CD4-positive, alpha-beta T cell treated with Interleukin-17A for 1 hour (primary cell): ENCODE measurements around the gene PTPN5.

Source experiments
- DNase-seq: peaks from one replicate; pipeline ENCODE4 v3.0.0-alpha.2; 2020

Gene PTPN5

DNA sequence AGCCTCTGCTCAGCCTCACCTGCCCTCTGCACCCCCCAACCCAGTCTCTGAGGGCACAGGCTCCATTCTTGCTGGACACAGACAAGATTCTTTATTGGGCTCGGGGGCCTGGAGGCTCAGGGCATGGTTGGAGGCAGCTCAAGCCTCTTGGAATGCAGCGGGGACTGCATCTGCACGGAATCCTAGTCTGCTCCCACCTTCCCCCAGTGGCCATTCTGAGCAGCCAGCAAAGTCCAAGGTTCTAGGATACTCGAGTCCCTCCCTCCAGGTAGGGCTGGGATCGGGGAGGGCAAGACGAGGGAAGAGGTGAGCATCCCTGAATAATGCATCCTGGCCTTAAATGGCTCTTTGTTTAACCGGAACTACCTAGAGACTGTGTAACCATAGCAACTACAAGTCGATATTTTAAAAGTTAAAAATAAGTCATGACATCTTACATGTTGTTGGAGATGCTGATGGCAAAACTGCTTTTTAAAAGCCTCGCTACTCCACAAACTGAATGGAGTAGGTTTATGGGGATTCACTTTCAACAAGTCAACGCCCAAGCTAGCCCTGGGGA lies 54.9 kb downstream of the PTPN5 start:
- no peak for DNase-seq

- no peak for DNase-seq
Observed at GRCh38 chr11:18733202-18733601, 58.4 kb downstream of the PTPN5 start.

DNA sequence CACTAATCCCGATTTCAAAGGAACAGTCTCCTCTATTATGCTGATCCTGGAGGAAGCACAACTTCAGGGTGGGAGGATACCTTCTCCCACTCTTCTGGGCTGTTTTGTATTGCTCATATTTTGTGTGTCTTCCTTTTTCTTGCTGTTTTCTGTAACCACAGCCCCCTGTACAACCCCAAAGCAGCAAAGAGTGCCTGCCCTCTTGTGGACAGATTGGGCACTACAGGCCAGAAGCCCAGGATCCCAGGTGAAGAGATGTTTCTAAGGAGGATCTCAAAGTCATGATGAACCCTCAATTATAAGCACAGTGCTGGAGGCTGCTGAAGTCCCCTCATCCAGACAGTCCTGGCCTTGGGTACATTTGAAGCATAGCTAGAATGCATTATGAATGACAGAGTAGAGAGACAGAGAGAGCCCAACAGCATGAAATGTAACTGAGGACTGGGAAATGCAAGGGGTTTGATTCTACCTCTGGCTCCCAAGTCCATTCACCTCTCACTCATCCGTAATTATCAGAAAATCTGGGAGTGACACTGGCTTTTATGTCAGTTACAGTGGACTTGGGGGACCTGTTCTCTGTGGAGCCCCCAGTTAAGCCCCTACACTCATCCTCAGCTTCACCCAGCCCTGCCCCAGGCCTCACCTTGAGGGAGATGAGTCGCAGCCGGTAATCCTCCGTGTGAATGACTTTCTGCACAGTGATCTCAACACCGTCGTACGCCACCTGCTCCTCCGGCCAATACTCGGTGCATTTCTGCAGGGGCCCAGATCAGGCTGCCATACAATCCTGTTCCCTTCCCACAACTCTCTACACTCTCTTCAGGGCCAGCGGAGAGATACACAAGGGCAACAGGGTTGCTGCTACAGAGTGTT lies 59.4 kb downstream of the PTPN5 start:
- DNase-seq: peak; percentile 73

- no peak for DNase-seq
Observed at GRCh38 chr11:18731441-18731840, 60.2 kb downstream of the PTPN5 start.

DNA sequence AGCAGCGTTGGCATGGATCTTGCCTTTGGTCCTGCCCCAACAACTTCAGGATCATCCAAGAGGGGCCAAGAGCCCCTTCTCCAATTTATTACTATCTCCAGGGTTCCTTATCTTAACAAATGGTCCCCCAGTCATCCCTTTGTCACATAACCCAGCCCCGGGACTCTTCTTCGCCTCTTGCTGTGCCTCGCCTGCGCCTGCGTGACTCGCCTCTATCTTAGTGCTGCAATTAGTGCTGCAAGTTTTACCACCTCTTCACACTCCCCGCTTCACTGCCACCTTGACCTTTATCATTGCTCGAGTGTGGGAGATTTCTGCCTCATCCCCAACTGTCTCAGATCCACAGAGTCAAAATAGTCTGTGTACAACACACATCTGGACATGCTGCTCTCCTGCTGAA lies 61.6 kb downstream of the PTPN5 start:
- no peak for DNase-seq

- DNase-seq: no peak
Observed at GRCh38 chr11:18729426-18729825, 62.2 kb downstream of the PTPN5 start.

DNA sequence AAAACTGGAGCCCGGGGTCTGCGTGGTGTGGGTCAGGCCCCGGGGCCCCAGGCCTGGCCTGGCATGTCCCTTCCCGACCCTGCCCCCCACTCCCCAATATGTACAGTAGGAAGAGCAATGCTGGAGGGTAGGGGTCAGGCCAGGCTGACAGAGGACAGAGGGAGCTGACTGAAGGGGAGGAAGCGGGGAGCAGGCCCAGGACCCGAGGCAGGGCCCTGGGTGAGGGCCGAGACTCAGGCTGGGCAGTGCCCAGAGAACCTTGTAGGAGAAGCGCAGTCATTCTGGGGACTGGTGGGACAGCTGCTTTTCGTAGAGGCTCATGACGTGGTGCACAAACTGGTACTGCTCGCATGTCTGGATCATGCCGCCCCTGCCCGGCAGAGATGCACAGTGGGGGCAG lies 62.9 kb downstream of the PTPN5 start:
- DNase-seq: no peak

DNA sequence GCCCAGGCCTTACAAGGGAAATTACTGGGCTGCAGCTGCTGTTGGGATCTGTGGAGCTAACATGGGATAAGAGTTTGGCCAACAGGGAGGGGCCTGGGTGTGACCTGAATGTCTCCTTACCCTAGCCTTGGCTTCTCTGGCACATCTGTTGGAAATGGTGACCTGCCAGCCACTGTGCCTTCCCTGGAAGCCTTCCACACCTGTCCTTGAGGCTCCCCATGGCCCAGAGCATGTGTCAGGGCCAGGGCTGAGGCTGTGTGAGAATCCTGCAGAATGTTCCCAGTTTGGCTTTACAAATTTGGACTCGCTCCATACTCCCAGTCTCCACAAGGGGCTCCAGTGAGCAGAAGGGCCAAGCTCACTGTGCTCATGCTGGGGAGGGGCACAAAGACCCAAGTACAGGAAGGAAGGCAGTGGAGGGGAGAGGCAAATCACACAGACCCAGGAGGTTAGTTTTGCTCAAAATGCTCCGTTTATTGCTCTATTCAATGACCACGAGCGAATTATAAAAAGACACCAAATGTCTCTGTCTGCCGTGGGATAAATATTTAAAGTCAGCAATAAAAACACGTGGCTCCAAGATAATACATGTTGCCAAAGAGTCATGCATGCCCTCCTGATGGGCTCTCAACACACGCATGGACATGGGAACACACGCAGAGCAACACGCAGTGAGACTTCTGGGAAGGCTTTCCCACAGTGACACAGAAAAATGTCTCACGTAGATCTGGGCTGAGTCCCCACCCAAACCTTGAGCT lies 63.9 kb downstream of the PTPN5 start:
- peak; percentile 62 for DNase-seq

DNA sequence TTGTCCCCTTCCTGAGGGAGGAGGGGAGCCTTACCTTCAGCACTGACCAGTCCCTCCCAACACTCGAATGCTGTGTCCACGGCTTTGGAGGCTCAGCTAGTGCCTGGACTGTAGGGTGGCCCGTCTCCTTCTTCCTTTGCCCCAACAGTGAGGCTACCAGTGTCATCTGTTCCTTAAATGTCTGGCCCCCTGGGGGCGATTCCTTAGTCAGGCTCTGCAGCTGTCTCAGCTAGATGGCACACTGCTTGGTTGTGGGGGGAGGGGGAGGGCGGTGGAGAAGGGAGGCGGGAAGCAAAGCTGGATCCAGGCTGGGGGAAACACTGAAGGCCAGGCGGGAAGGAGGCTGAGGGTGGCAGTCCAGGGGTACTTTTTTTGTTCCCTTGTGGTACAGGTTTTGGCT lies 65.6 kb downstream of the PTPN5 start, which contains the start of gene IGSF22:
Gene IGSF22 (minus strand): TSS at position 149 of the 400 bp plus-strand sequence. CDS start 1,952 bp downstream, outside the sequence.
- no peak for DNase-seq

DNA sequence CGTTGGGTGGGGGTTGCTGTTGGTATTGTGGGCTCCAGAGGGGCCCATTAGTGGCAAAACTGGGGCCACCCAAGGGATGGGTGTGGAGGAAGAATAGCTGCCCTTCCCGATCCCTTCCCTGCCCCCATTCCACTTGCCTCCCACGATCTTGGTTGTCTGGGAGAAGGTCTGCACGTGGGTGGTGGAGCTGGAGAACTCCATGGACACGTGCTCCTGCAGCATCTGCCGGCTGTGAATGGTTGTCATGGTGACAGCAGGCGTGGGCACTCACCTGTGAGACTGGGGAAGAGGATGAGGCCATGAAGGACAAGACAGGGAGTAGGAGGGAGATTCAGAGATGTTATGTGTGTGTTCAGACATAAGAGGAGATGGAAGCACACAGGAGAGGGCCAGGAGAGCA lies 67.6 kb downstream of the PTPN5 start:
- no peak for DNase-seq

- DNase-seq: no peak
Observed at GRCh38 chr11:18722293-18722637, 69.3 kb downstream of the PTPN5 start.

GRCh38 chr11:18721561-18722292 lies 69.9 kb downstream of the PTPN5 start:
- DNase-seq: peak; percentile 66

- DNase-seq: peak; percentile 88
Observed at GRCh38 chr11:18720808-18721560, 70.6 kb downstream of the PTPN5 start.

GRCh38 chr11:18720091-18720807 lies 71.3 kb downstream of the PTPN5 start:
- DNase-seq: no peak

- DNase-seq: no peak
Observed at GRCh38 chr11:18715476-18715875, 76.1 kb downstream of the PTPN5 start.

DNA sequence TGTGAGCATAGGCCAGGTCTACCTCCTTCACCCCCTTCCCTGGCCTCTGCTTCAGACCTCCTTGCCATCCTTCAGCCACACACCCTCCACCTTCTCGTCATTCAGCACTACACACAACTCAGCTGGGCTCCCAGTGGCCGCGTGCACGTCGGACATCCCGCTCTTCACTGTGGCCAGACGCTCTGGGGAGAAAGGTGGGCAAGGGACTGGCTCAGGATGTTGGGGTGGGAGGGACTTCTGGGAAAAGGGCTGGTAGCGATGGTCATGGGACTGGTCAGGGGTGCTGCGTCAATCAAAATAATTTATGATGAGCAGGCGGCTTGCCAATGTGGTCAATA lies 77.2 kb downstream of the PTPN5 start:
- no peak for DNase-seq

- DNase-seq: no peak
Observed at GRCh38 chr11:18713646-18714442, 77.8 kb downstream of the PTPN5 start.

DNA sequence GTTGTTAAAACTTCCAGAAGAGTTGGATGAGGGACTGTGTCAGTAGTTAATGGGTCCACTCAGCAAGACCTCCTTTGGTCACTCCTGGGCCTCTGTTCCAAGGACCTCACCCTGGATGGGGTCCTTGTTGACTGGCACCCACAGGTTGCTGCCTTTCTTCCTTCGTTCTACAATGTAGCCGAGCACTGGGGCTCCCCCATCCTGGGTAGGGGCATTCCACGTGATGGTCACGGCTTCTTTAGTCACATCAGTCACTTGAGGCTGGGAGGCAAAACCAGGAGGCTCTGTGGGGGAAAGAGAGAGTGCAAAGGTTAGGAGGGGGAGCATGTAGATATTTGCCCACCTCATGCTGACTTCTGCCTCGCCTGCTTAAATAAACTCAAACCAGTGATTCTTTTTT lies 81.1 kb downstream of the PTPN5 start:
- DNase-seq: no peak

DNA sequence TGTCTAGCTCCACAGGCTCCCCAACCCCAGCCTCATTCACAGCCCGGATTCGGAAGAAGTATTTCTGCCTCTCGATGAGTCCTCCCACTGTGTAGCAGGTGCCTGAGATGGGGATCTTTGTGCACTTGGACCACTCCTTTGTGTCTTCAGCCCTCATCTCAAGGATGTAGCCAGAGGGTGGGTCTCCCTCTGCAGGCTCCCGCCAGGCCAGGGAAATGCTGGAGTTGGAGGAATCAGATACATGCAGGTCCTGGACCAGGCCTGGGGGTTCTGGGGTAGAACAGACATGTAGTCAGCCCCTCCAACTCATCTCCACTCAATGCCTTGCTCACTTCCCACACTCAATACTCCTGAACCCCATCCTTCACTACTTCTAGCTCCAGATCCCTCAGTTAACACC lies 82.2 kb downstream of the PTPN5 start:
- DNase-seq: no peak

- DNase-seq: no peak
Observed at GRCh38 chr11:18707811-18708340, 83.7 kb downstream of the PTPN5 start.
